ENCODE results near the gene C16orf96. TPM values are rescaled to one million over a fixed set of nuclear protein-coding genes. Genes with fewer than 3 reads are reported as not detected.

Gene C16orf96
- total RNA-seq, 1 experiment from 2014 or later = 0.10 TPM

- Histone ChIP-seq H2AFZ (ENCODE audit: low read depth, low read length, poor library complexity, severe bottlenecking) (no peak overlapping the region), H3K9me2 (ENCODE audit: insufficient read depth) (no peaks in the 10 kb centered on the region), H3K79me2 (ENCODE audit: insufficient read depth, low read length) (peaks cover 60% of the 10 kb centered on the region), H3K9me3 (ENCODE audit: control insufficient read depth in 1 of 2, insufficient read depth in 1 of 2, low read depth in 1 of 2, low read length in 2 of 2) (no peaks in the 10 kb centered on the region), H3K4me1 (ENCODE audit: control insufficient read depth in 1 of 2, insufficient read depth in 2 of 2, low read length in 2 of 2) (peaks cover 2 to 8% of the 10 kb centered on the region in 2 experiments; a peak in 3 of 4 replicates), H3K27me3 (ENCODE audit: insufficient read depth, low read length) (no peaks in the 10 kb centered on the region), H3K36me3 (ENCODE audit: control insufficient read depth in 1 of 2, insufficient read depth in 2 of 2, low read length in 2 of 2) (no peaks in the 10 kb centered on the region; a peak in 1 of 4 replicates), H4K20me1 (ENCODE audit: insufficient read depth) (no peaks in the 10 kb centered on the region), H3K27ac (ENCODE audit: low read depth, low read length) (no peak overlapping the region), H3K9ac (ENCODE audit: low read length) (no peak overlapping the region), H3K4me3 (replicated peaks in 1 of 2; ENCODE audit: low read depth in 1 of 2, low read length in 2 of 2) (no peak overlapping the region), H3K4me2 (ENCODE audit: low read length) (no peak overlapping the region)
- no TSS peak for BruUV-seq (replicated peaks)
- ATAC-seq (no peak), DNase-seq (ENCODE audit: low read depth, low spot score) (no peak)
- CTCF ChIA-PET = no interaction called here
- RAD21 ChIA-PET (ENCODE audit: low non-redundant PET in 1 of 2, low total read pairs in 2 of 2, uncharacterized antibody in 2 of 2, unreplicated experiment in 2 of 2) = no interaction called here
- no peak for TF ChIP-seq JUND (IDR thresholded peaks at IDR 0.05)
- POLR2A ChIA-PET = no interaction called here
- intact Hi-C loops (cut with micrococcal nuclease) = no loop called here
These were observed 91.5 kb downstream of the C16orf96 start for GRCh38 chr16:4647644-4647980.

DNA sequence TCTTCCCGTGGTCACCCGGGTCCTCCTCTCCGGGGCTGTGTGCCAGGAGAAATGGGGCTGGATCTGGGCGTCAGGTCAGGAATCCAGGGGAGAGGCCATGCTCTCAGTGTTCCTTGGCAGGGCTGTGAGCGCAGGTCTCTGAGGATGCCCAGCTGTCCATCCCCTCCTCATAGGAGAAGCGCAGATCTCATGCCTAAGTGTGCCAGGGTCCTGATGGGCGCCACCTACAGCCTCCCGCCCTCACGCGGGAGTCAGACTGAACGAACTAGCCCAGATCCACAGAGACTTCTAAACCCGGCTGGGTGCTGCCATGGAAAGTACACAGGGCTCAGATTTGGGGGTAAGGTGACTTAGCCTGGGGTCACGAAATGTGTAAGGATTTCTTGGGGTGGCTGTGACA, 92.8 kb downstream of the C16orf96 start:
- Histone ChIP-seq H3K79me2 (ENCODE audit: insufficient read depth, low read length) (peaks cover 51% of the 10 kb centered on the region), H3K9ac (ENCODE audit: low read length) (no peak overlapping the region), H3K9me3 (ENCODE audit: control insufficient read depth in 1 of 2, insufficient read depth in 1 of 2, low read depth in 1 of 2, low read length in 2 of 2) (no peaks in the 10 kb centered on the region), H3K4me1 (ENCODE audit: control insufficient read depth in 1 of 2, insufficient read depth in 2 of 2, low read length in 2 of 2) (peaks cover 2 to 8% of the 10 kb centered on the region in 2 experiments; a peak in 3 of 4 replicates), H4K20me1 (ENCODE audit: insufficient read depth) (no peaks in the 10 kb centered on the region), H3K27ac (ENCODE audit: low read depth, low read length) (no peak overlapping the region), H2AFZ (ENCODE audit: low read depth, low read length, poor library complexity, severe bottlenecking) (no peak overlapping the region), H3K4me2 (ENCODE audit: low read length) (no peak overlapping the region), H3K9me2 (ENCODE audit: insufficient read depth) (no peaks in the 10 kb centered on the region), H3K4me3 (replicated peaks in 1 of 2; ENCODE audit: low read depth in 1 of 2, low read length in 2 of 2) (no peak overlapping the region), H3K36me3 (ENCODE audit: control insufficient read depth in 1 of 2, insufficient read depth in 2 of 2, low read length in 2 of 2) (peaks cover 0 to 7% of the 10 kb centered on the region in 2 experiments; a peak in 2 of 4 replicates), H3K27me3 (ENCODE audit: insufficient read depth, low read length) (no peaks in the 10 kb centered on the region)
- no TSS peak for BruUV-seq (replicated peaks)
- ChIA-PET RAD21 (ENCODE audit: low non-redundant PET in 1 of 2, low total read pairs in 2 of 2, uncharacterized antibody in 2 of 2, unreplicated experiment in 2 of 2) (no interaction called here), POLR2A (no interaction called here), CTCF (no interaction called here)
- no peak for DNase-seq (ENCODE audit: low read depth, low spot score)
- ATAC-seq = no peak
- TF ChIP-seq EGR1 (IDR thresholded peaks at IDR 0.05; ENCODE audit: low read depth) (no peak), POLR2AphosphoS5 (IDR thresholded peaks at IDR 0.05; ENCODE audit: low read depth, low read length) (no peak)
- intact Hi-C loops (cut with micrococcal nuclease) = no loop called here
